SH-SY5Y (cell line): ENCODE data around the gene C1orf52.

Source experiments
- GATA2 ChIP-seq: IDR thresholded peaks from 2 replicates; pipeline ENCODE4 v1.6.1; 2011; ENCODE audit warnings: mild to moderate bottlenecking, low read depth, low read length
- GATA3 ChIP-seq: IDR thresholded peaks from 2 replicates; pipeline ENCODE4 v1.6.1; 2011; ENCODE audit warnings: low read depth, mild to moderate bottlenecking, low read length, moderate library complexity

DNA sequence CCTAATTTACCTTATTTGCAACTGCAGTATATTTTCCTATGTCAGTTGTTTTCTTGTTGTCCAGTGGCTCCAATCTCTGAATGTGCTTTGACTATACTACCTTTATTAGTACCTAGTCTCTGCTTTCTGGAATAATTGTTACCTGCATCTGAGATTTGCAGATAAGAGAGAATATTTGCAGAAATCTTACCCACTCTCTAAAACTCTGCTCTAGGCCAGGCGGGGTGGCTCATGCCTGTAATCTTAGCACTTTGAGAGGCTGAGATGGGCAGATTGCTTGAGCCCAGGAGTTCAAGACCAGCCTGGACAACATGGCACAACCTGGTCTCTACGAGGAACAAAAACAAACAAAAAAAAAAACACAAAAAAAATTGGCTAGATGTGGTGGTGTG, 56.6 kb downstream of the C1orf52 start:
- no peak for TF ChIP-seq GATA2
- no peak for TF ChIP-seq GATA3
